ENCODE measurements around the gene PLEKHA7.

- TF ChIP-seq EZH2 (IDR thresholded peaks at IDR 0.05; ENCODE audit: low read length) (no peak), CTCF (optimal IDR thresholded peaks at IDR 0.05 in 1 of 3, IDR thresholded peaks at IDR 0.05 in 1 of 3, conservative IDR thresholded peaks at IDR 0.05 in 1 of 3; ENCODE audit: extremely low read depth in 1 of 3, insufficient read depth in 2 of 3, low read length in 3 of 3) (no peak)
These were observed 276.4 kb downstream of the PLEKHA7 start for GRCh38 chr11:16737818-16738192.

Data from keratinocyte (primary cell).